Activated CD4-positive, alpha-beta memory T cell treated with anti-CD3 and anti-CD28 coated beads for 36 hours (primary cell): Measurements from ENCODE around the gene ATIC. TPM values are rescaled to one million over a fixed set of nuclear protein-coding genes. Genes with fewer than 3 reads are reported as not detected.

Experiments used
- CTCF ChIA-PET: fragments of 350-600 bp; sonication (Branson Sonifier 250); formaldehyde crosslinking; loops from one replicate; lab custom pipeline; 2021; ENCODE audit warnings: antibody characterized with exemption, inconsistent platforms; lab: Charles Lee
- POLR2A ChIA-PET: fragments of 350-600 bp; sonication (Branson Sonifier 250); formaldehyde crosslinking; loops from one replicate; lab custom pipeline; 2021; ENCODE audit warnings: antibody characterized with exemption; lab: Charles Lee
- DNase-seq: peaks from one replicate; pipeline ENCODE4 v3.0.0-alpha.2; 2020
- H3K27ac Mint-ChIP-seq: one replicate; pipeline ENCODE4 v1.8.0; 2021; ENCODE audit warnings: mixed read lengths
- H3K27me3 Mint-ChIP-seq: one replicate; pipeline ENCODE4 v1.8.0; 2021; ENCODE audit warnings: mixed read lengths
- H3K36me3 Mint-ChIP-seq: one replicate; pipeline ENCODE4 v1.8.0; 2021; ENCODE audit warnings: mixed read lengths
- H3K4me1 Mint-ChIP-seq: one replicate; pipeline ENCODE4 v1.8.0; 2021; ENCODE audit warnings: low read depth, mixed read lengths
- H3K4me3 Mint-ChIP-seq: one replicate; pipeline ENCODE4 v1.8.0; 2021; ENCODE audit warnings: mild to moderate bottlenecking, mixed read lengths
- H3K9me3 Mint-ChIP-seq: one replicate; pipeline ENCODE4 v1.8.0; 2021; ENCODE audit warnings: mixed read lengths
- intact Hi-C: fragments of 100-400 bp; cut with micrococcal nuclease; formaldehyde crosslinking; loops from one replicate; pipeline ENCODE4 v1.15.1; 2023
- total RNA-seq, 2 experiments: library from RNA; stranded (reverse); gene quantifications; one replicate each; pipeline ENCODE4 v1.2.3, GENCODE V29; 2021

The ATIC gene
- total RNA-seq, 2 experiments from 2014 or later = 256 to 261 TPM

DNA sequence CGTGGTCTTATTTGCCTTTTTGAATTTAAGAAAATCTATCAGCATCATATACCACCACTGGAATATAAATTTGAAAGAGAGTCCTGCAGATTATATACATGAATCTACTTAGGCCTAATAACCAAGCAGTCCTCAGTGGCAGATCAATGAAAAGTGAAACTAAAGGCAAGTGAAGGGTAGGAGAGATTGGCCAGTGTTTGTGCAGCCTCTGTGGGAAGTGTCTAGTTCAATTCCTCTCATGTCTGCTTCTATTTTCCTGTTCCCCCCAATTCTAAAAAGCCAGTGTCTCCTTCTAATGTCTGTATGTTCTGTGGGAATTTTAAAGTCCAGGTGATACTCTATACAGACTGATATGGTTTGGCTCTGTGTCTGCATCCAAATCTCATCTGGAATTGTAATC lies 62.1 kb downstream of the ATIC start:
- H3K36me3 Mint-ChIP-seq = peaks cover 21% of the 10 kb centered on the region
- H3K9me3 Mint-ChIP-seq = no peaks in the 10 kb centered on the region
- H3K27me3 Mint-ChIP-seq = no peaks in the 10 kb centered on the region
- no peaks in the 10 kb centered on the region for H3K4me1 Mint-ChIP-seq
- no peak for DNase-seq
- CTCF ChIA-PET = no interaction called here
- no peak overlapping the region for H3K4me3 Mint-ChIP-seq
- POLR2A ChIA-PET = no interaction called here
- intact Hi-C loops = no loop called here
- no peak overlapping the region for H3K27ac Mint-ChIP-seq

DNA sequence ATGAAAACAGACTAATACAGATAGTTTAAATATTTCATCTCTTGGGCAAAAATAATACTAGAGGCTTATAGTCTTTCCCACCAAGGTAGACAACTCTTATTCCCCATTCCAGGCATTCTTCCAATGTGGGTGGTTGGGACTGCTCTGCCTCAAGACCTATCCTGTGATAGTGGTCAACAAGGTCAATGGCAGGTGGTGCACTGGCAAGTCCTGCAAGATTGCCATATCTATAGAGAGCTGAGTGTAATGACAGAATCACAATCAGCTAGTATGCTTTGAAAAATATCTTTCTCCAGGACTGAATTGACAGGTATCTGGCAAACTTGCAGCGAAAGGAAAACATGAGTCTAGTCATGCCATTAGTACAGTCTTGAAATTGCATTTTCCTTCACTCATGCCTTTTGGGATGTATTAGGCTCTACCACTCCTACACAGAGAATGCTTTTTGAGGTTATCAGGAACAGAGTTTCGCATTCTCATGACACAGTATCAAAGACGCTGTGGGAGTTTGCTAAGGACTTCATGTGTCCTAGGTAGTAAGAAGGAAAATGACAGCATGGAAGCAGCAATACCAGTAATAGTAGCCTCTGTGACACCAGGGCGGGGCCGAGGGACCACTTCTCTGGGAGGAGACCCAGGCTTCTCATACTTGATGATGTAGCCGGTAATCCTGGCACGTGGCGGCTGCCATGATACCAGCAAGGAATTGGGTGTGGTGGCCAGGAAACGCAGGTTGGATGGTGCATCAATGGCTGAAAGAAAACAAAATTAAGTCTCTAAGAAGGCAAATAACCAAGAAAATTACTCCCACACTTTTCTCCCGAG lies 63.0 kb downstream of the ATIC start:
- peaks cover 21% of the 10 kb centered on the region for H3K36me3 Mint-ChIP-seq
- intact Hi-C loops = no loop called here
- no peak overlapping the region for H3K4me3 Mint-ChIP-seq
- H3K9me3 Mint-ChIP-seq = no peaks in the 10 kb centered on the region
- H3K27ac Mint-ChIP-seq = no peak overlapping the region
- POLR2A ChIA-PET = no interaction called here
- no peaks in the 10 kb centered on the region for H3K27me3 Mint-ChIP-seq
- CTCF ChIA-PET = no interaction called here
- H3K4me1 Mint-ChIP-seq = no peaks in the 10 kb centered on the region
- DNase-seq = no peak

DNA sequence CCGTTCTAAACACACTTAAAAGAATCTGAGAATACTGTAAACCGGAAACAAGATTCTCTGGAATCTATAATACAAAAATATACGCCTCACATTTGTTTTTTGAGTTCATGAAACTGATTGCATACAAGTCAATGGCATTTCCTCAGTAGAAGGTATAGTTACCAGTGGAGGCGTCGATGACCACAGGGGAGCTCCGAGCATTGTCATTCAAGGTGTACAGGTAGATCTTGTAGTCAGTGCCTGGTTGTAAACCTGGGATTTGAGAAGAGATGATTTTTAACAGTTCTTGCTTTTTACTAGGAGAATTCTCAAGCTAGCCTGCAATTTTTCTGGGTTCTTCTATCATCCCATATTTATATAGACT lies 63.6 kb downstream of the ATIC start:
- H3K4me3 Mint-ChIP-seq = no peak overlapping the region
- ChIA-PET POLR2A (no interaction called here), CTCF (no interaction called here)
- H3K9me3 Mint-ChIP-seq = no peaks in the 10 kb centered on the region
- no peak overlapping the region for H3K27ac Mint-ChIP-seq
- peaks cover 21% of the 10 kb centered on the region for H3K36me3 Mint-ChIP-seq
- no peaks in the 10 kb centered on the region for H3K27me3 Mint-ChIP-seq
- no peaks in the 10 kb centered on the region for H3K4me1 Mint-ChIP-seq
- DNase-seq = no peak
- intact Hi-C loops = no loop called here

DNA sequence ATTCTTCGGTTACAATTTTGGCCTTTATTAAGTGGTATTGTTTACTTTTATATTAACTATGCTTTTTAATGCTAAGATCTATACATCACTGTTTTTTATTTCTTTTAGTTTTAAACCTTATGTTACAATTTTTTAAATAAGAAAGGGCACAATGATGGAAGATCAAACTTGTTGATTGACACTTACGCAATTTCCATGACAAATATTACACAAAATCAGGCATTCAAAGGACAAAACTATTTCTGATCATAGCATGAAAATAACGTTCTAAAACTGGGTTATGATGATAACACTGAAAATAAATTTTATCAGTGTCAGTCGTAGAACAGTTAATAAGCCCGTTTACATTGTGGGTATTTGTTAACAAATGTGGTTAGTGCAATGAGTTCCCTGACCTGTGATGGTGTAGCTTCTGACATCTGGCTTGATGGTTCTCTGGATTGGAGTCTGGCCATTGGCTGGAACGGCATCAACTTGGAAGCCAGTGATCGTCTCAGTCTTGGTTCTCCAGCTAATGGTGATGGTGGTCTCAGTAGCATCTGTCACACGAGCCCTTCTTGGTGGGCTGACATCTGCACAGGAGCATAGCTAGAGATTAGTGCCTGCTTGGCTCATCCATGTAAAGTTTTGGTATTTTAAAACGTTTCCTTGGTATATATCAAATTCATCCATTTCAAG lies 64.4 kb downstream of the ATIC start:
- H3K4me1 Mint-ChIP-seq = no peaks in the 10 kb centered on the region
- no peak overlapping the region for H3K27ac Mint-ChIP-seq
- intact Hi-C loops = no loop called here
- no peak overlapping the region for H3K4me3 Mint-ChIP-seq
- H3K36me3 Mint-ChIP-seq = peaks cover 21% of the 10 kb centered on the region
- no peaks in the 10 kb centered on the region for H3K9me3 Mint-ChIP-seq
- ChIA-PET CTCF (no interaction called here), POLR2A (no interaction called here)
- H3K27me3 Mint-ChIP-seq = no peaks in the 10 kb centered on the region
- no peak for DNase-seq

DNA sequence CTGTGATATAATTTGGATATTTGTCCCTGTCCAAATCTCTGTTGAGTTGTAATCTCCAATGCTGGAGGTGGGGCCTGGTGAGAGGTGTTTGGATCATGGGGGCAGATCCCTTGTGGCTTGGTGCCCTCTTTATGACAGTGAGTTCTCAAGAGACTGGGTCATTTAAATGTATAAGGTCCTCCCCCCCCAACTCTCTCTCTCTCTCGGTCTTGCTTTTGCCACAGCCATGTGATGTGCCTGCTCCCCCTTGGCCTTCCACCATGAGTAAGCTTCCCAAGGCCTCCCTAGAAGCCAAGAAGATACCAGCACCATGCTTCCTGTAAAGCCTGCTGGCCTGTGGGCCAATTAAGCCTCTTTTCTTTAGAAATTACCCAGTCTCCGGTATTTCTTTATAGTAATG lies 65.4 kb downstream of the ATIC start:
- ChIA-PET POLR2A (no interaction called here), CTCF (no interaction called here)
- DNase-seq = no peak
- H3K4me1 Mint-ChIP-seq = no peaks in the 10 kb centered on the region
- H3K4me3 Mint-ChIP-seq = no peak overlapping the region
- H3K27me3 Mint-ChIP-seq = no peaks in the 10 kb centered on the region
- intact Hi-C loops = no loop called here
- no peaks in the 10 kb centered on the region for H3K9me3 Mint-ChIP-seq
- H3K36me3 Mint-ChIP-seq = peaks cover 21% of the 10 kb centered on the region
- H3K27ac Mint-ChIP-seq = no peak overlapping the region

- CTCF ChIA-PET = no interaction called here
- intact Hi-C loops = no loop called here
- no peak overlapping the region for H3K4me3 Mint-ChIP-seq
These were observed 66.2 kb downstream of the ATIC start for GRCh38 chr2:215378045-215378444.

GRCh38 chr2:215379039-215379438 lies 67.2 kb downstream of the ATIC start:
- no peak for DNase-seq
- H3K4me1 Mint-ChIP-seq = no peaks in the 10 kb centered on the region
- no peaks in the 10 kb centered on the region for H3K9me3 Mint-ChIP-seq
- intact Hi-C loops = no loop called here
- no peak overlapping the region for H3K4me3 Mint-ChIP-seq
- H3K27me3 Mint-ChIP-seq = no peaks in the 10 kb centered on the region
- H3K36me3 Mint-ChIP-seq = peaks cover 15% of the 10 kb centered on the region
- ChIA-PET POLR2A (no interaction called here), CTCF (no interaction called here)
- no peak overlapping the region for H3K27ac Mint-ChIP-seq

More at GRCh38 chr2:215378045-215378444, 66.2 kb downstream of the ATIC start:
- H3K27me3 Mint-ChIP-seq = no peaks in the 10 kb centered on the region
- H3K9me3 Mint-ChIP-seq = no peaks in the 10 kb centered on the region
- POLR2A ChIA-PET = no interaction called here
- H3K27ac Mint-ChIP-seq = no peak overlapping the region
- H3K4me1 Mint-ChIP-seq = no peaks in the 10 kb centered on the region
- peaks cover 21% of the 10 kb centered on the region for H3K36me3 Mint-ChIP-seq
- no peak for DNase-seq

DNA sequence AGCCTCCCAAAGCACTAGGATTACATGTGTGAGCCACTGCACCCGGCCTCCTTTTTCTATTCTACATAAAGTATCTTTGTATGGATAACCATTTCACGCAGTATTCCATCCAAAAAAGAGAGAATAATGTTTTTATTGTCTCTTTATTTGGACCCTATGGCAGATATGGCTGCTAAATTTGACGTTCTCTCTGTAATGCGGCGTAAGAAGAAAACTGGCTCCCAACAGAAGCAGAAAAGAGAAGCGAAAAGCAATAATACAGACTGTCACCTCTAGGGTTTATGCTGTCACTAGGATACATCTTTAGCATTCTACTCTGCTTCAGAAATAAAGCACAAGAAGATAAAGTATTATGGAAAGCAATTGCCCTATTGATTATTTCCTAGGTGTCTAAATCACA lies 68.1 kb downstream of the ATIC start:
- Mint-ChIP-seq H3K36me3 (peaks cover 6% of the 10 kb centered on the region), H3K4me3 (no peak overlapping the region), H3K27me3 (no peaks in the 10 kb centered on the region), H3K4me1 (no peaks in the 10 kb centered on the region), H3K27ac (no peak overlapping the region), H3K9me3 (no peaks in the 10 kb centered on the region)
- ChIA-PET CTCF (no interaction called here), POLR2A (no interaction called here)
- no peak for DNase-seq
- intact Hi-C loops = no loop called here

GRCh38 chr2:215380699-215381098 lies 68.8 kb downstream of the ATIC start:
- POLR2A ChIA-PET = no interaction called here
- CTCF ChIA-PET = no interaction called here
- Mint-ChIP-seq H3K4me1 (no peaks in the 10 kb centered on the region), H3K36me3 (peaks cover 3% of the 10 kb centered on the region), H3K4me3 (no peak overlapping the region), H3K27me3 (no peaks in the 10 kb centered on the region), H3K27ac (no peak overlapping the region), H3K9me3 (no peaks in the 10 kb centered on the region)
- no peak for DNase-seq
- intact Hi-C loops = no loop called here

- POLR2A ChIA-PET = no interaction called here
- intact Hi-C loops = no loop called here
- no peak for DNase-seq
- no peaks in the 10 kb centered on the region for H3K27me3 Mint-ChIP-seq
- CTCF ChIA-PET = no interaction called here
- no peak overlapping the region for H3K4me3 Mint-ChIP-seq
- H3K27ac Mint-ChIP-seq = no peak overlapping the region
- no peaks in the 10 kb centered on the region for H3K9me3 Mint-ChIP-seq
- no peaks in the 10 kb centered on the region for H3K4me1 Mint-ChIP-seq
- H3K36me3 Mint-ChIP-seq = peaks cover 1% of the 10 kb centered on the region
These were observed 70.2 kb downstream of the ATIC start for GRCh38 chr2:215382011-215382410.

- Mint-ChIP-seq H3K27me3 (no peaks in the 10 kb centered on the region), H3K4me1 (no peaks in the 10 kb centered on the region), H3K9me3 (no peaks in the 10 kb centered on the region), H3K27ac (no peak overlapping the region), H3K36me3 (peaks cover 1% of the 10 kb centered on the region), H3K4me3 (no peak overlapping the region)
- ChIA-PET POLR2A (no interaction called here), CTCF (no interaction called here)
- DNase-seq = no peak
- intact Hi-C loops = no loop called here
These were observed 70.6 kb downstream of the ATIC start for GRCh38 chr2:215382480-215382879.

GRCh38 chr2:215383652-215384279 lies 71.9 kb downstream of the ATIC start:
- Mint-ChIP-seq H3K4me1 (no peaks in the 10 kb centered on the region), H3K27ac (no peak overlapping the region), H3K27me3 (no peaks in the 10 kb centered on the region), H3K9me3 (no peaks in the 10 kb centered on the region), H3K36me3 (peaks cover 1% of the 10 kb centered on the region), H3K4me3 (no peak overlapping the region)
- intact Hi-C loops = no loop called here
- POLR2A ChIA-PET = no interaction called here
- no peak for DNase-seq
- CTCF ChIA-PET = no interaction called here
